ENCODE results near the gene CMTM1. TPM values are rescaled to one million over a fixed set of nuclear protein-coding genes. Genes with fewer than 3 reads are reported as not detected.

Gene CMTM1, protein sequence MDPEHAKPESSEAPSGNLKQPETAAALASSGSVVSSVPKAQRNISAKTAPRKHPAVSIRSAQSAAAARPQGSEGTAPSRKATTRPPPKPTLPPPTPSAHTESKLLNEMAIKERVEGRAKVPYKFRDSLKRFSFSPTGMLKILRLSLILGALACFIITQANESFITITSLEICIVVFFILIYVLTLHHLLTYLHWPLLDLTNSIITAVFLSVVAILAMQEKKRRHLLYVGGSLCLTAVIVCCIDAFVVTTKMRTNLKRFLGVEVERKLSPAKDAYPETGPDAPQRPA
- 0.76 to 2.1 TPM (median 1.4 TPM) in 5 replicates for total RNA-seq (2022; extraction: Qiagen RNA extraction)

GRCh38 chr16:66566051-66566901 is at the start of gene CMTM1:
Gene CMTM1 (plus strand): TSS chr16:66566439. CDS start chr16:66566514, 75 bp downstream.

GRCh38 chr16:66549284-66550131 is 16.7 kb upstream of the CMTM1 start, which contains the start of gene TK2:
Gene TK2 (minus strand): TSS chr16:66550122. CDS start chr16:66550061, 61 bp downstream.

DNA sequence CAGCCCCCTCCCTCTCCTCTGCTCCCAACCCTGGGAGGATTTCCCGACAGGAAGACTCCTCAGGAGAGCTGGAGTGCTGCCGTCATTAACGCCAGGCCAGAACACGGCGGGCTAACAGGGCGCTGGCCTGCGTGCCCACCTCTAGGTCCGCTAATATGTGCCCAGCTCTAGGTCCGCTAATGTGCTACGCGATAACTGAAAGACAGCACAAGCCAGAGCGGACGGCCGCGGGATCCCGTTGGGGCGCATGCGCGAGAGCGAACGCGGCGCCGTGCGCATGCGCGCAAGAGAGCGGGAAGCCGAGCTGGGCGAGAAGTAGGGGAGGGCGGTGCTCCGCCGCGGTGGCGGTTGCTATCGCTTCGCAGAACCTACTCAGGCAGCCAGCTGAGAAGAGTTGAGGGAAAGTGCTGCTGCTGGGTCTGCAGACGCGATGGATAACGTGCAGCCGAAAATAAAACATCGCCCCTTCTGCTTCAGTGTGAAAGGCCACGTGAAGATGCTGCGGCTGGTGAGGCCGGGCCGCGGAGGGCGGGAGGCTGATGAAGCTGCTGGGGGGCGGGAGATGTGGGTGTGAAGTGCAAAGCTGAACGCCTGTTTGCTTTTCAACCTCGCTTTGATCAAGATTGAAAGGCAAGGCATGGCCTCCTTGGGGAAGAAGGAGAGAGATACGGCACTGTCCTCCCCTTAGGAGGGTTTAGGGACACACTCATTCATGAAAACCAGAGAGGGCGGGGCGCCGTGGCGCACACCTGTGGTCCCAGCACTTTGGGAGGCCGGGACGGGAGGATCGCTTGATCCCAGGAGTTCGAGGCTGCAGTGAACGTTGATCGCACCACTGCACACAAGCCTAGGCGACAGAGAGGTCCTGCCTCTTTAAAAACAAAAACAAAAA is 13.7 kb upstream of the CMTM1 start, which contains the start of gene CKLF:
CKLF (plus strand) TSS at position 291 of the 892 bp plus-strand sequence; CDS start at position 431, 140 bp downstream.

GRCh38 chr16:66578651-66579531 is 12.7 kb downstream of the CMTM1 start, which contains the start of gene CMTM2:
Gene CMTM2 (plus strand): TSS chr16:66579463. CDS start chr16:66579608, 145 bp downstream.

DNA sequence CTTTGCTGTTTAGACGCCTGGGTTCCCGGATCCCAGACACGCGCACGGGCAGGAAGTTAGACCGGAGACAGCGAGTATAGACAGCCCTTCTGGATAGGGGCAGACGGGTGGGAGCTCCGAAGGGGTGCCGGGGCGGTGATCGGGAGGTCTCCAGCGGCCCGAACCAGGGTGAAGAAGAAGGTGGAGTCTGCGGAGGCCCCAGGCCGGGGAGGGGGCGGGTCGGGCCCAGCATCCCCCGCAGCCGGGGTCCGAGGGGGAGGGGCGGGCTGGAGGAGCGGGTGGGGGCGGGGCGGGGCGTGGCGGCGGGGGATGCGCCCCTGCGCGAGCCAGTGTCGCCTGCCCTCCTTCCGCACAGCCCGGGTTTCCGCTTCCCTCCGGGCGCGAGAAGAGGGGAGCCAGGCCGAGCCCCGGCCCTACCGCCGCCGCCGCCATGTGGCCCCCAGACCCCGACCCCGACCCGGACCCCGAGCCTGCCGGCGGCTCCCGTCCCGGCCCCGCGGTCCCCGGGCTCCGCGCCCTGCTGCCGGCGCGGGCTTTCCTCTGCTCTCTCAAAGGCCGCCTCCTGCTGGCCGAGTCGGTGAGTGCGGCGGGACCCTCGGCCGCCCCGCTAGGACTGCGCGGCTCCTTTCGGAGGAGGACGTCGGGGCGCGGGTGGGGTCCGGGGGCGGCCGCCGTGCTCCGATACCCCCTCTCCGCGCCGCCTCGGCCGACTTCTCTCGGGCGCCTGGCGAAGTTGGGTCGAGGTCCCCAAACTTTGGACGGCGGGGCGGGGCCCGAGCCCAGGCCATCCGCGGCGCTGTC is 38.3 kb downstream of the CMTM1 start, which contains the start of gene CMTM3:
CMTM3 (plus strand) TSS at position 329 of the 801 bp plus-strand sequence; CDS start at position 431, 102 bp downstream.

Other genes with a start within 250 kb of the CMTM1 start
- 0.15 to 0.25 TPM (median 0.22 TPM) in 5 replicates for gene CDH5, start 199.7 kb upstream of the CMTM1 start, total RNA-seq (2022; extraction: Qiagen RNA extraction)
- gene BEAN1, start 139.1 kb upstream of the CMTM1 start, total RNA-seq (2022; extraction: Qiagen RNA extraction), result 4.7 to 8.5 TPM (median 6.1 TPM) in 5 replicates
- 18.6 to 24.3 TPM (median 20.9 TPM) in 5 replicates for gene TK2, start 16.3 kb upstream of the CMTM1 start, total RNA-seq (2022; extraction: Qiagen RNA extraction)
- gene CKLF, start 13.9 kb upstream of the CMTM1 start, total RNA-seq (2022; extraction: Qiagen RNA extraction), result 61.6 to 69.7 TPM (median 66.1 TPM) in 5 replicates
- not detected in 5 replicates for gene CMTM2, start 13.0 kb downstream of the CMTM1 start, total RNA-seq (2022; extraction: Qiagen RNA extraction)
- 92.9 to 113 TPM (median 102 TPM) in 5 replicates for gene CMTM3, start 38.3 kb downstream of the CMTM1 start, total RNA-seq (2022; extraction: Qiagen RNA extraction)
- gene CMTM4, start 130.3 kb downstream of the CMTM1 start, total RNA-seq (2022; extraction: Qiagen RNA extraction), result 23.2 to 39.8 TPM (median 36.7 TPM) in 5 replicates
- gene DYNC1LI2, start 185.2 kb downstream of the CMTM1 start, total RNA-seq (2022; extraction: Qiagen RNA extraction), result 41.5 to 57.9 TPM (median 49.8 TPM) in 5 replicates
- gene TERB1, start 235.1 kb downstream of the CMTM1 start, total RNA-seq (2022; extraction: Qiagen RNA extraction), result 0.05 to 0.08 TPM (median 0.07 TPM) in 3 of 5 replicates, not detected in the others

Data from A549 treated with dexamethasone at 1 μM for 4 hours (cell line).